ENCODE data around the gene POLD3.

Gene POLD3

GRCh38 chr11:74676596-74676995 is 84.2 kb downstream of the POLD3 start:
- no peak for DNase-seq

GRCh38 chr11:74677131-74677530 is 84.7 kb downstream of the POLD3 start:
- no peak for DNase-seq

GRCh38 chr11:74678041-74678440 is 85.7 kb downstream of the POLD3 start:
- DNase-seq, result no peak

GRCh38 chr11:74678591-74679512 is 86.5 kb downstream of the POLD3 start:
- no peak for DNase-seq

- DNase-seq, result peak; percentile 17
Measured at GRCh38 chr11:74679513-74679865, 87.1 kb downstream of the POLD3 start.

GRCh38 chr11:74680035-74680671 is 87.8 kb downstream of the POLD3 start:
- peak; percentile 17 for DNase-seq

GRCh38 chr11:74680703-74681531 is 88.5 kb downstream of the POLD3 start:
- peak; percentile 29 for DNase-seq

GRCh38 chr11:74681686-74682651 is 89.6 kb downstream of the POLD3 start:
- DNase-seq, result peak; percentile 16

GRCh38 chr11:74682731-74683278 is 90.4 kb downstream of the POLD3 start:
- no peak for DNase-seq

- DNase-seq, result no peak
Measured at GRCh38 chr11:74683279-74683871, 91.0 kb downstream of the POLD3 start.

GRCh38 chr11:74683941-74684481 is 91.6 kb downstream of the POLD3 start:
- DNase-seq, result no peak

GRCh38 chr11:74684661-74685060 is 92.3 kb downstream of the POLD3 start:
- no peak for DNase-seq

- no peak for DNase-seq
Measured at GRCh38 chr11:74685338-74685737, 93.0 kb downstream of the POLD3 start.

GRCh38 chr11:74685905-74686304 is 93.5 kb downstream of the POLD3 start:
- DNase-seq, result no peak

- no peak for DNase-seq
Measured at GRCh38 chr11:74686792-74687191, 94.4 kb downstream of the POLD3 start.

- no peak for DNase-seq
Measured at GRCh38 chr11:74687237-74688023, 95.0 kb downstream of the POLD3 start.

- no peak for DNase-seq
Measured at GRCh38 chr11:74689666-74690065, 97.3 kb downstream of the POLD3 start.

- DNase-seq, result no peak
Measured at GRCh38 chr11:74691755-74692154, 99.4 kb downstream of the POLD3 start.

Measured in 8988T (cell line).